OCI-LY1 (cell line): ENCODE results near the gene TAAR9.

Source experiments
- H2AFZ ChIP-seq: fragments of 200-600 bp; sonication (generic), shearing (Covaris generic); 2 replicates; pipeline ENCODE4 v1.6.0; 2014; ENCODE audit warnings: antibody characterized with exemption, mild to moderate bottlenecking, low read length
- H3F3A ChIP-seq: fragments of 200-600 bp; sonication (generic), shearing (Covaris generic); 2 replicates; pipeline ENCODE4 v1.6.0; 2014; ENCODE audit warnings: mild to moderate bottlenecking, antibody characterized with exemption, low read length, moderate library complexity; ENCODE audit not compliant: insufficient read depth
- H3K27ac ChIP-seq: fragments of 200-600 bp; sonication (generic); 2 replicates; pipeline ENCODE4 v1.5.1; 2014; ENCODE audit warnings: low read length, mixed run types, mild to moderate bottlenecking, low read depth; ENCODE audit not compliant: poor library complexity, severe bottlenecking
- H3K27me3 ChIP-seq: fragments of 200-600 bp; sonication (generic); 2 replicates; pipeline ENCODE4 v1.6.0; 2014; ENCODE audit warnings: antibody characterized with exemption, mild to moderate bottlenecking, low read length, moderate library complexity; ENCODE audit not compliant: insufficient read depth
- H3K36me3 ChIP-seq: fragments of 200-600 bp; sonication (generic); 2 replicates; pipeline ENCODE4 v1.6.1; 2014; ENCODE audit warnings: mild to moderate bottlenecking, antibody characterized with exemption, low read length, moderate library complexity, mixed read lengths; ENCODE audit not compliant: insufficient read depth
- H3K4me1 ChIP-seq: fragments of 200-600 bp; sonication (generic); 2 replicates; pipeline ENCODE4 v1.5.1; 2014; ENCODE audit warnings: mild to moderate bottlenecking, low read length, moderate library complexity; ENCODE audit not compliant: insufficient read depth, severe bottlenecking
- H3K4me2 ChIP-seq: fragments of 200-600 bp; sonication (generic), shearing (Covaris generic); 2 replicates; pipeline ENCODE4 v1.6.1; 2014; ENCODE audit warnings: low read length
- H3K4me3 ChIP-seq: fragments of 200-600 bp; sonication (generic); 2 replicates; pipeline ENCODE4 v1.5.1; 2014; ENCODE audit warnings: low read length, low read depth, mild to moderate bottlenecking, mixed read lengths; ENCODE audit not compliant: poor library complexity, severe bottlenecking
- H3K79me2 ChIP-seq: fragments of 200-600 bp; shearing (Covaris generic); 2 replicates; pipeline ENCODE4 v1.6.1; 2016; ENCODE audit warnings: mixed run types, low read length, mixed read lengths; ENCODE audit not compliant: insufficient read depth
- H3K9ac ChIP-seq: fragments of 200-600 bp; sonication (generic), shearing (Covaris generic); 2 replicates; pipeline ENCODE4 v1.6.1; 2014; ENCODE audit warnings: mild to moderate bottlenecking, low read length, mixed read lengths
- H3K9me2 ChIP-seq: fragments of 200-600 bp; sonication (generic), shearing (Covaris generic); 2 replicates; pipeline ENCODE4 v1.6.1; 2014; ENCODE audit warnings: low read depth, mild to moderate bottlenecking, low read length, mixed read lengths
- H3K9me3 ChIP-seq: fragments of 200-600 bp; shearing (Covaris generic); 2 replicates; pipeline ENCODE4 v1.6.1; 2014; ENCODE audit warnings: low read length, mixed read lengths
- H4K20me1 ChIP-seq: fragments of 200-600 bp; sonication (generic), shearing (Covaris generic); 2 replicates; pipeline ENCODE4 v1.6.0; 2016; ENCODE audit warnings: mild to moderate bottlenecking, low read length; ENCODE audit not compliant: insufficient read depth
- CTCF ChIP-seq: fragments of 200-600 bp; sonication (generic), shearing (Covaris generic); IDR thresholded peaks from 2 replicates; pipeline ENCODE4 v1.5.1; 2017; ENCODE audit warnings: mild to moderate bottlenecking, antibody characterized with exemption, low read length, moderate library complexity, mixed read lengths
- EZH2 ChIP-seq: fragments of 200-600 bp; sonication (generic), shearing (Covaris generic); IDR thresholded peaks from 2 replicates; pipeline ENCODE4 v1.8.0; 2017; ENCODE audit warnings: borderline replicate concordance, mixed run types, mild to moderate bottlenecking, antibody characterized with exemption, low read length, moderate library complexity, mixed read lengths

The TAAR9 gene

GRCh38 chr6:132567566-132567965 lies 29.5 kb downstream of the TAAR9 start:
- no peaks in the 10 kb centered on the region for H3K9me3 ChIP-seq
- H4K20me1 ChIP-seq, result no peaks in the 10 kb centered on the region
- H3K9me2 ChIP-seq, result no peaks in the 10 kb centered on the region
- H2AFZ ChIP-seq, result no peak overlapping the region
- no peaks in the 10 kb centered on the region for H3F3A ChIP-seq
- no peak overlapping the region for H3K4me3 ChIP-seq
- no peaks in the 10 kb centered on the region for H3K36me3 ChIP-seq
- no peak overlapping the region for H3K9ac ChIP-seq
- no peaks in the 10 kb centered on the region for H3K79me2 ChIP-seq
- no peaks in the 10 kb centered on the region for H3K4me1 ChIP-seq
- TF ChIP-seq EZH2 (no peak), CTCF (no peak)
- no peaks in the 10 kb centered on the region for H3K27me3 ChIP-seq
- H3K4me2 ChIP-seq, result no peak overlapping the region
- H3K27ac ChIP-seq, result no peak overlapping the region

GRCh38 chr6:132568611-132569010 lies 30.5 kb downstream of the TAAR9 start:
- H3K9ac ChIP-seq, result no peak overlapping the region
- no peaks in the 10 kb centered on the region for H3K4me1 ChIP-seq
- no peak overlapping the region for H2AFZ ChIP-seq
- no peaks in the 10 kb centered on the region for H3K9me3 ChIP-seq
- H3K27me3 ChIP-seq, result no peaks in the 10 kb centered on the region
- no peak overlapping the region for H3K4me2 ChIP-seq
- no peaks in the 10 kb centered on the region for H3K79me2 ChIP-seq
- no peak for TF ChIP-seq CTCF
- TF ChIP-seq EZH2, result no peak
- H3K36me3 ChIP-seq, result no peaks in the 10 kb centered on the region
- H3K9me2 ChIP-seq, result no peaks in the 10 kb centered on the region
- no peak overlapping the region for H3K27ac ChIP-seq
- H3K4me3 ChIP-seq, result no peak overlapping the region
- no peaks in the 10 kb centered on the region for H4K20me1 ChIP-seq
- no peaks in the 10 kb centered on the region for H3F3A ChIP-seq

GRCh38 chr6:132569170-132569569 lies 31.1 kb downstream of the TAAR9 start:
- no peak overlapping the region for H3K4me2 ChIP-seq
- H3K4me3 ChIP-seq, result no peak overlapping the region
- no peaks in the 10 kb centered on the region for H3K4me1 ChIP-seq
- no peak overlapping the region for H2AFZ ChIP-seq
- no peaks in the 10 kb centered on the region for H3K27me3 ChIP-seq
- no peaks in the 10 kb centered on the region for H3K79me2 ChIP-seq
- TF ChIP-seq EZH2, result no peak
- TF ChIP-seq CTCF, result no peak
- H3F3A ChIP-seq, result no peaks in the 10 kb centered on the region
- no peaks in the 10 kb centered on the region for H3K9me3 ChIP-seq
- H3K36me3 ChIP-seq, result no peaks in the 10 kb centered on the region
- H3K27ac ChIP-seq, result no peak overlapping the region
- no peaks in the 10 kb centered on the region for H4K20me1 ChIP-seq
- H3K9ac ChIP-seq, result no peak overlapping the region
- no peaks in the 10 kb centered on the region for H3K9me2 ChIP-seq
